HK-2 (cell line): ENCODE measurements around the gene KCNK3.
A peak's percentile ranks its signal among the peaks of the same experiment; 100 is the strongest.

Experiments used
- DNase-seq: peaks from one replicate; pipeline ENCODE4 v3.0.0-alpha.2; 2018; ENCODE audit not compliant: unreplicated experiment

Gene KCNK3

GRCh38 chr2:26712486-26713465 lies 20.3 kb downstream of the KCNK3 start:
- no peak for DNase-seq

GRCh38 chr2:26715528-26716270 lies 23.2 kb downstream of the KCNK3 start:
- DNase-seq = no peak

- no peak for DNase-seq
These were observed 23.8 kb downstream of the KCNK3 start for GRCh38 chr2:26716340-26716739.

GRCh38 chr2:26716769-26717168 lies 24.2 kb downstream of the KCNK3 start:
- DNase-seq = no peak

GRCh38 chr2:26717362-26717761 lies 24.8 kb downstream of the KCNK3 start:
- no peak for DNase-seq

GRCh38 chr2:26718949-26719686 lies 26.6 kb downstream of the KCNK3 start:
- no peak for DNase-seq

DNA sequence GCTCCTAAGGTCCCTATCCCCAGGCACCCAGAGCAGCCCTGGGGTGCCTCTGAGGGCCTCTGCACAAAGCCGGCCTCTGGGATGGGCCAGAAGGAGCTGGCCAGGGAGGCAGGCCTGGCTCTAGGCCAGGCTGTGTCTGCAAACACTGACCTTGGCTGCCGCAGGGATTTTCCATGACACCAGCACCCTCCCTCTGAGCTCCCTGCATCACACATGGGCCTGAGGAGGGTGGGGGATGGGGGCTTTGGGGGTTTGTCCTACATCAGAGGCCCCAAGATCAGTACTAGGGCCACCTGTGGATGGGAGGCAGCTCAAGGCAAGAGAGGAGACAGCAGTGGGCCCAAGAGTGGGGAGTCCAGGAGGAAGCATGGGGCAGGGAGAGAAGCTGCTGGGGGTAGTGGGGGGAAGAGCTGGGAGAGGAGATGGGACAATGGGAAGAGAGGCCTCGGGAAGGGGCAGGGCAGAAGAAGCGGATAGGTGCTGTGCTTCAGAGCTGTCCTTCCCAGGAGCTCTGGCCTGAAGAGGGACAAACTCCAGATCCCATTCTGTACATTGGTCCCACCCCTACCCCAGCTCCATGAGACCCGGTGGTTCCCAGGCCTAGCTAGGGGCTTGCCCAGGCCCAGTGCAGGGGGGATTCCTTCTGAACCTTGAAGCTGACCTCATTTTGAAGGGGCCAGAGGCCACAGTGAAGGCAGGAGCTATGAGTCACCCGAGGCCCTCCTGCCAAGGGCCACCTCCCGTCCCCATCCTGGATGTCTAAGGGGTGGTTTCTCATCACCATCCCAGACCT lies 28.0 kb downstream of the KCNK3 start:
- peak; percentile 83 for DNase-seq

- DNase-seq = peak; percentile 63
These were observed 28.9 kb downstream of the KCNK3 start for GRCh38 chr2:26721115-26722032.

DNA sequence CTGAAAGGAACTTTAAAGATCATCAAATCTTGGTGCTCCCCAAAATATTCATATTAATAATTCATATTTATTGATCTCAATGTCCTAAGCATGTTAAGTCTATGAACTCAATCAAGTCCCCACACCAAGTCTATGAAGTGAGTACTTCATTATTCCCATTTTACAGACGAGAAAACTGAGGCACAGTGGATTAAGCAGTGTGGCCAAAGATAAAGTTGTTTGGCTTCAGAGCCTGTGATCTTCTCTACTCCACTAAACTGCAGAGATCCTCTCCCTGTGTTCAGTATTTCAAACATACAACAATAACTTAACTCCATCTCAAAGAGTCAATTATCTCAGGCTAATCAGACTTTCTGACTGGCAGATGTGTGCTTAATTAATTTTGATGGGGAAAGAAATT lies 29.8 kb downstream of the KCNK3 start:
- no peak for DNase-seq

GRCh38 chr2:26722911-26723310 lies 30.4 kb downstream of the KCNK3 start:
- DNase-seq = no peak

GRCh38 chr2:26723475-26723874 lies 31.0 kb downstream of the KCNK3 start:
- no peak for DNase-seq

DNA sequence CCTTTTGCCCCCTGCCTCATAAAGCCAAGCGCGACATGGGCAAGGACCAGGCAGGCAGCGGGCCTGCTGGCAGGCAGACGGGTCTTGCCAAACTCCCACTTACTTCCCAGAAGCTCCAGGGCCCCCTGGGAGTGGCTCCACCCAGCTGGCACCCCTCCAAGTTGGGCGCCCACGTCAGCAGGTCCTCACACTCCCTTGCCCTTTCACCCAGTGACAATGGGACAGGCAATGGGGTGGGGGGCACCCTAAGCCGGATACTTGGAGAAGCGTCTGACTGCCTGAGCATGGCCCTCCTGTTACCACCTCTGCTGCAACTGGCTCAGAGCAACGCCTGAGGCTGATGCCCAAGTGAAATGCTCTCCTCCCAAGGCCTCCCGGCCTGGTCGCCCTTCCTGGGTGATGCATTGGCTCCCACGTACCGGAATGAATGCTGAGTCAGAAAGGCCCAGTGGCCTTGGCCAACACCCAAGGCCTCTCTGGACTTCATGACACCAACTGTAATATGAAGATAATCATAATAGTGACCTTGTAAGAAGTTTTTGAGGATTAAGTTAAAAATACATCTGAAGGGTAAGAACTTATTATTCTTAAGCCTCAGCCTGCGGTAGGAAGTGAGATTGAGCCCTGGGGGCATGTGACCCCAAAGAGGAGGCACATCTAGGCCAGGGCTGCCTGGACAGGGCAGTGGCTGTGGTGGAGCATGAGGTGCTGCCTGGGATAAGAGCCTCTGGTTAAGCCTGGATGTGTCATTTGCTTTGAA lies 31.6 kb downstream of the KCNK3 start:
- peak; percentile 85 for DNase-seq

DNA sequence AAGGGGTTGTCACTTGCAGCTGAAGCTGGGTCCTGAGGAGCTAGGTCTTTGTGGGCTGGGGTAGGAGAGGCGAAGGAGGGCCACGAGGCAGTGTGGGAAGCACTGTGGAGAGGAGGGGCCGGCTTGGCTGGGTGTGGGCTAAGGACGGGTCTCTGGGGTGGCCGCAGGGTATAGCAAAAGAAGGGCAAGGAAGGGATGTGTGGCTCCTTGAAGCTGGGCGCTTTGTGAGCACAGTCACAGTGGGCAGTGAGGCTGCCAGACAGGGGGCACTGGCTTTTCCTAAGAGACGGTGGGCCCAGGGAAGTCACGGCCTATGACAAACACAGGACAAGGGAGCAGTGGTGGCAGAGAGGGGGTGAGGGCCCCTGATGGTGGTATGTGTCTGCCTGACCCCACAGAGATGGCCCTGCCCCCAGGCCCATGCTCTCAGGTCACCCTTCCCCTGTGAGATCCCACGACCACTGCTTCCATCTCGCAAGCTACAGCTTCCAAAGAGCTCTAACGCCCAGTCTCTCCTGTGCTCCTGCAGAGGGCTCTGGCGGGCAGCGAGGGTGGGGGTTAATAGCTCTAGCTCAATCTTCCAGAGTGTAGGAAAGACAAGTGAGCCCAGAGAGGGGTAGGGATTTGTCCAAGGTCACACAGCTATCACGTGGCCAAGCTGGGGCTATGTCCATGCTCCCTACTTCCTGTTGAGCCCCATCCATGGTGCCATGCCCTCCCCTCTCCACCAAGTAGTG lies 32.4 kb downstream of the KCNK3 start:
- DNase-seq = no peak

DNA sequence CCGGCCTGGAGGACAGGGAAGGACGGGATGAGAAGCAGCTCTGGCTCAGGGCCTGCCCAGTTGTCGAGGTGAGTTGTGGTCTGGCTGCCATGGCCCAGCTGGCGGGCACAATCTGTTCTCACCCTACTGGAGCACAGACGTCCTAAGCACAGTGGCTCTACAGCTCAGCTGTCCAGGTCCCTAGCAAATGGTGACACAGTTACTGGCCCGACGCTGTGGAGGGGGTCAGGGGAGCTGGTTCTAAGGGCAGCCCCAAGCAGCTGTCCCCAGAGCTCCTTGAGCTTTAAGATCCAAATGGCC lies 32.9 kb downstream of the KCNK3 start:
- no peak for DNase-seq

- no peak for DNase-seq
These were observed 33.7 kb downstream of the KCNK3 start for GRCh38 chr2:26726228-26726627.

DNA sequence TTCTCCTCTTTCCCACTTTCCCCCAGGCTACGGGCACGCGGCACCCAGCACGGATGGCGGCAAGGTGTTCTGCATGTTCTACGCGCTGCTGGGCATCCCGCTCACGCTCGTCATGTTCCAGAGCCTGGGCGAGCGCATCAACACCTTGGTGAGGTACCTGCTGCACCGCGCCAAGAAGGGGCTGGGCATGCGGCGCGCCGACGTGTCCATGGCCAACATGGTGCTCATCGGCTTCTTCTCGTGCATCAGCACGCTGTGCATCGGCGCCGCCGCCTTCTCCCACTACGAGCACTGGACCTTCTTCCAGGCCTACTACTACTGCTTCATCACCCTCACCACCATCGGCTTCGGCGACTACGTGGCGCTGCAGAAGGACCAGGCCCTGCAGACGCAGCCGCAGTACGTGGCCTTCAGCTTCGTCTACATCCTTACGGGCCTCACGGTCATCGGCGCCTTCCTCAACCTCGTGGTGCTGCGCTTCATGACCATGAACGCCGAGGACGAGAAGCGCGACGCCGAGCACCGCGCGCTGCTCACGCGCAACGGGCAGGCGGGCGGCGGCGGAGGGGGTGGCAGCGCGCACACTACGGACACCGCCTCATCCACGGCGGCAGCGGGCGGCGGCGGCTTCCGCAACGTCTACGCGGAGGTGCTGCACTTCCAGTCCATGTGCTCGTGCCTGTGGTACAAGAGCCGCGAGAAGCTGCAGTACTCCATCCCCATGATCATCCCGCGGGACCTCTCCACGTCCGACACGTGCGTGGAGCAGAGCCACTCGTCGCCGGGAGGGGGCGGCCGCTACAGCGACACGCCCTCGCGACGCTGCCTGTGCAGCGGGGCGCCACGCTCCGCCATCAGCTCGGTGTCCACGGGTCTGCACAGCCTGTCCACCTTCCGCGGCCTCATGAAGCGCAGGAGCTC lies 35.4 kb downstream of the KCNK3 start:
- DNase-seq = no peak

- no peak for DNase-seq
These were observed 36.8 kb downstream of the KCNK3 start for GRCh38 chr2:26729311-26729710.
